Esophagus squamous epithelium (tissue), 5 donors: ENCODE data around the gene CHRNB4. TPM values are rescaled to one million over a fixed set of nuclear protein-coding genes. Genes with fewer than 3 reads are reported as not detected.

ENCODE experiments used
- DNase-seq: peaks from one replicate; lab custom pipeline; 2025; lab: John Stamatoyannopoulos, UW
- H3K27ac ChIP-seq, 4 donors: fragments of 200-600 bp; sonication (generic); one replicate each; pipeline ENCODE4 v1.5.1; 2016 to 2019; ENCODE audit warnings: mild to moderate bottlenecking in 1 of 4
- H3K27me3 ChIP-seq, 4 donors: fragments of 200-600 bp; sonication (generic); 1 replicate in 3 of 4; 2 replicates in 1 of 4; pipeline versions ENCODE4 v1.5.1 to v1.6.0; 2017 to 2021; ENCODE audit warnings: antibody characterized with exemption in 1 of 4
- H3K36me3 ChIP-seq, 3 donors: fragments of 200-600 bp; sonication (generic); one replicate each; pipeline ENCODE4 v1.5.1; 2016 to 2019
- H3K4me1 ChIP-seq, 3 donors: fragments of 200-600 bp; sonication (generic); one replicate each; pipeline ENCODE4 v1.5.1; 2017 to 2019
- H3K4me3 ChIP-seq, 4 donors: fragments of 200-600 bp; sonication (generic); 1 replicate in 3 of 4; 2 replicates in 1 of 4; pipeline ENCODE4 v1.5.1; 2016 to 2019; ENCODE audit warnings: mild to moderate bottlenecking in 2 of 4, moderate library complexity in 1 of 4
- H3K9me3 ChIP-seq, 3 donors: fragments of 200-600 bp; sonication (generic); one replicate each; pipeline ENCODE4 v1.5.1; 2016 to 2019
- CTCF ChIP-seq, 6 experiments: fragments of 450-650 bp in 4 of 6; fragments of 200-600 bp in 2 of 6; sonication (generic) in 2 of 6; IDR thresholded peaks; one replicate each; pipeline ENCODE4 v1.5.1; 2016 to 2019; ENCODE audit warnings: antibody characterized with exemption in 6 of 6, mild to moderate bottlenecking in 4 of 6, moderate library complexity in 4 of 6
- POLR2A ChIP-seq, 4 donors: fragments of 450-650 bp; IDR thresholded peaks; one replicate each; pipeline ENCODE4 v1.6.1; 2017; ENCODE audit warnings: antibody characterized with exemption in 4 of 4, mild to moderate bottlenecking in 4 of 4, moderate library complexity in 3 of 4
- WGBS, 2 donors: methylation state at CpG; one replicate each; pipeline ENCODE4 v1.1.5; 2018; 5-methylcytosine and 5-hydroxymethylcytosine counted together
- intact Hi-C: fragments of 100-400 bp; cut with DNase I; formaldehyde crosslinking; loops from one replicate; pipeline ENCODE4 v1.15.0; 2022
- total RNA-seq, 4 donors: library from RNA; depleted of rRNA; stranded (reverse); fragments of >200 nt; gene quantifications; one replicate each; pipeline ENCODE4 v1.1.0, GENCODE V29; 2016
- donor health status: DM: yes; HTN: yes; CAD: no.

The CHRNB4 gene
- total RNA-seq, 4 donors from 2014 or later = 0.09 to 0.72 (median 0.43) TPM

- intact Hi-C loops = no loop called here
- Histone ChIP-seq H3K27me3 (no peaks in the 10 kb centered on the region), H3K36me3 (no peaks in the 10 kb centered on the region), H3K4me1 (peaks cover 4 to 52% (median 20%) of the 10 kb centered on the region in 3 donors), H3K9me3 (no peaks in the 10 kb centered on the region), H3K27ac (peak overlapping the region in 1 of 4 donors; percentile 33), H3K4me3 (no peak overlapping the region)
- TF ChIP-seq POLR2A (IDR thresholded peaks at IDR 0.05) (no peak), CTCF (IDR thresholded peaks at IDR 0.05) (no peak)
- 92 to 94% methylated on average over 10 to 11 of the region's 12 CpGs for WGBS, 2 donors
- no peak for DNase-seq
Observed at GRCh38 chr15:78682693-78683410, 41.8 kb upstream of the CHRNB4 start.

GRCh38 chr15:78682004-78682651 lies 41.1 kb upstream of the CHRNB4 start:
- WGBS, 2 donors = 53 to 54% methylated on average over 4 to 5 of the region's 5 CpGs
- no peak for DNase-seq
- Histone ChIP-seq H3K4me1 (peaks cover 4 to 46% (median 17%) of the 10 kb centered on the region in 3 donors), H3K27ac (peak overlapping the region in 1 of 4 donors; percentile 33), H3K9me3 (no peaks in the 10 kb centered on the region), H3K4me3 (no peak overlapping the region), H3K36me3 (no peaks in the 10 kb centered on the region), H3K27me3 (no peaks in the 10 kb centered on the region)
- intact Hi-C loops = no loop called here
- TF ChIP-seq POLR2A (IDR thresholded peaks at IDR 0.05) (no peak), CTCF (IDR thresholded peaks at IDR 0.05) (no peak)

GRCh38 chr15:78681281-78682003 lies 40.4 kb upstream of the CHRNB4 start:
- peaks cover 4 to 46% (median 17%) of the 10 kb centered on the region in 3 donors for H3K4me1 ChIP-seq
- no peak overlapping the region for H3K4me3 ChIP-seq
- TF ChIP-seq POLR2A (IDR thresholded peaks at IDR 0.05) (no peak), CTCF (IDR thresholded peaks at IDR 0.05) (no peak)
- no peaks in the 10 kb centered on the region for H3K36me3 ChIP-seq
- DNase-seq = no peak
- peak overlapping the region in 1 of 4 donors; percentile 33 for H3K27ac ChIP-seq
- intact Hi-C loops = no loop called here
- no peaks in the 10 kb centered on the region for H3K27me3 ChIP-seq
- H3K9me3 ChIP-seq = no peaks in the 10 kb centered on the region
- WGBS, 2 donors = 80 to 89% methylated on average over 4 to 8 of the region's 8 CpGs

GRCh38 chr15:78680431-78681075 lies 39.5 kb upstream of the CHRNB4 start:
- H3K36me3 ChIP-seq = no peaks in the 10 kb centered on the region
- DNase-seq = no peak
- WGBS, 2 donors = 68 to 88% methylated on average over 8 to 9 of the region's 10 CpGs

More at GRCh38 chr15:78680431-78681075, 39.5 kb upstream of the CHRNB4 start:
- Histone ChIP-seq H3K27me3 (no peaks in the 10 kb centered on the region), H3K9me3 (no peaks in the 10 kb centered on the region), H3K27ac (no peak overlapping the region), H3K4me3 (no peak overlapping the region), H3K4me1 (peaks cover 4 to 37% (median 12%) of the 10 kb centered on the region in 3 donors)
- TF ChIP-seq CTCF (IDR thresholded peaks at IDR 0.05) (no peak), POLR2A (IDR thresholded peaks at IDR 0.05) (no peak)
- intact Hi-C loops = no loop called here
